Measurements from ENCODE around the gene AIMP2. TPM values are rescaled to one million over a fixed set of nuclear protein-coding genes. Genes with fewer than 3 reads are reported as not detected.

Gene AIMP2
- total and polyA plus RNA-seq, 2 of the 4 experiments (the other 2 are of a cell fraction) = 57.5 to 58.6 TPM

DNA sequence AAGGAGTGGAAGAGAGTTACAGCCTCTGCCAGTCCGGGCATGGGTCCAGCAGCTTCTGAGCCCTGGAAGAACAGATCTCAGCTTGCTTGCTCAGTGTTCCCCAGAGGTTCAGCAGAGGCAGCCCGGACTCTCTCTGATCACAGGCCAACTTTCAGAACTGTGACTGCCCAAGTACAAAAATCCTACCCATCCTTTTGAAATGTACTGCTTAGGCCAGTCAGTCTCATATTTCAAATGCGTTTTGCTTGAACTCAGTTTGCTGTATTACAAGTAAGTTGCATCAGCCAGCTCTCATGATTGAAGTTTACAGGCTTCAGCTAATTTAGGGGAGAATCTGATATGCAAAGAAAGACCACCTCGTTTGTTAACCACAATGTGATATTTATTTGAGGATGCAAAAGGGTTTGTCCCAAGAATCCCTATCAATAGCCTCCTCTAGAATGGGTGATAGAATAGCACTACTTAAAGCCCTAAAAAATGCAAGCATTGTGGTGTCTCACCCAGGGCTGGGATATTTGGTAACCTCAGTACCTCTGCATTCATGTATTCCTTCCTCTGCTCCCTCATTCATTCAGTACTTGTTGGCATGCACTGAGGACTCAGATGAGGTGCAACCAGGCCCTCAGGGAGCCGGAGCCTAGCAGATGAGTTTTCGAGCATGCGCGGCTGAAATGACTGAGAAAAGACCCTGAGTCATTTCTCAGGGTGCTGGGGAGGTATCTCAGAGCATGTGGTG, 7.0 kb downstream of the AIMP2 start:
- intact Hi-C loops (cut with micrococcal nuclease) = loop anchor here (5.0 kb wide), 1 partner anchor 36 kb away; no protein-coding TSS in a partner anchor
- H3K18ac ChIP-seq (ENCODE audit: low read depth, low read length) = peak overlapping the region; percentile 95
- H3K9ac ChIP-seq (ENCODE audit: low read depth, low read length) = peak overlapping the region; percentile 66
- H2BK15ac ChIP-seq (ENCODE audit: low read depth, low read length) = peak overlapping the region; percentile 50; the same call in 2 of the 3 replicates
- peak overlapping the region; percentile 94 for H2BK20ac ChIP-seq (ENCODE audit: low read depth, low read length)
- no peaks in the 10 kb centered on the region for H3K27me3 ChIP-seq (ENCODE audit: control insufficient read depth, insufficient read depth, low read length)
- peak overlapping the region; percentile 27 for H3K4me2 ChIP-seq (ENCODE audit: low read depth, low read length)
- H3K9me1 ChIP-seq (ENCODE audit: insufficient read depth, low read length) = peaks cover 11% of the 10 kb centered on the region
- peak overlapping the region; percentile 82 to 99 for H4K8ac ChIP-seq (ENCODE audit: low read depth in 2 of 2, low read length in 2 of 2)
- peak overlapping the region; percentile 98 for H2BK120ac ChIP-seq (ENCODE audit: low read depth, low read length)
- peak overlapping the region; percentile 4 for H2AFZ ChIP-seq (replicated peaks; ENCODE audit: low read length, poor library complexity)
- H3K9me3 ChIP-seq (ENCODE audit: control insufficient read depth, insufficient read depth, low read length) = no peaks in the 10 kb centered on the region
- H3K27ac ChIP-seq (ENCODE audit: insufficient read depth, low read length) = peak overlapping the region; percentile 98
- 81% methylated on average over 5 of the region's 8 CpGs; no CpG with 5 or more reads in 1 of the 2 experiments for WGBS, 2 experiments (ENCODE audit: extremely low coverage in 2 of 2, insufficient read length in 1 of 2)
- peak overlapping the region; percentile 93 for H3K14ac ChIP-seq (replicated peaks; ENCODE audit: low read depth, low read length)
- peak overlapping the region; percentile 97 for H3K4ac ChIP-seq (ENCODE audit: low read depth, low read length)
- dilution Hi-C loops (cut with HindIII; ENCODE audit: low sequenced_read_pairs, unreplicated experiment) = no loop called here
- no peak overlapping the region for H3K4me3 ChIP-seq (ENCODE audit: insufficient read depth, low read depth, low read length)
- peak overlapping the region; percentile 89 for H2AK5ac ChIP-seq (ENCODE audit: low read depth, low read length)
- H2AK9ac ChIP-seq (replicated peaks; ENCODE audit: low read depth, low read length, poor library complexity) = peak overlapping the region; percentile 86
- ChIA-PET POLR2A (ENCODE audit: unreplicated experiment) (no interaction called here), CTCF (interaction anchor here (0.8 kb wide), 1 partner anchor 23 kb away, joined by 3 read pairs; no protein-coding TSS in a partner anchor)
- H3K4me1 ChIP-seq (ENCODE audit: control insufficient read depth, insufficient read depth, low read length) = peaks cover 11% of the 10 kb centered on the region
- ATAC-seq (ENCODE audit: low read depth) (peak; percentile 89), DNase-seq (peak; percentile 95)
- H3K23ac ChIP-seq (ENCODE audit: low read depth, low read length) = peak overlapping the region; percentile 94
- peak overlapping the region; percentile 80 for H2BK5ac ChIP-seq (ENCODE audit: low read depth, low read length, poor library complexity, severe bottlenecking)
- H4K5ac ChIP-seq (ENCODE audit: low read depth, low read length) = peak overlapping the region; percentile 90
- BruUV-seq (replicated peaks) = no TSS peak
- in situ Hi-C loops (cut with MboI; ENCODE audit: low sequenced_read_pairs) = no loop called here
- peaks cover 9 to 52% of the 10 kb centered on the region in 2 experiments for H3K79me1 ChIP-seq (ENCODE audit: low read depth in 1 of 2, low read length in 2 of 2)
- no peaks in the 10 kb centered on the region for H4K20me1 ChIP-seq (ENCODE audit: insufficient read depth, low read length)
- peak overlapping the region; percentile 100 for H4K91ac ChIP-seq (ENCODE audit: insufficient read depth, low read depth, low read length)
- TF ChIP-seq, protein P1, sequence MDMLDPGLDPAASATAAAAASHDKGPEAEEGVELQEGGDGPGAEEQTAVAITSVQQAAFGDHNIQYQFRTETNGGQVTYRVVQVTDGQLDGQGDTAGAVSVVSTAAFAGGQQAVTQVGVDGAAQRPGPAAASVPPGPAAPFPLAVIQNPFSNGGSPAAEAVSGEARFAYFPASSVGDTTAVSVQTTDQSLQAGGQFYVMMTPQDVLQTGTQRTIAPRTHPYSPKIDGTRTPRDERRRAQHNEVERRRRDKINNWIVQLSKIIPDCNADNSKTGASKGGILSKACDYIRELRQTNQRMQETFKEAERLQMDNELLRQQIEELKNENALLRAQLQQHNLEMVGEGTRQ (IDR thresholded peaks at IDR 0.05; ENCODE audit: low read depth, low read length) = no peak
- TF ChIP-seq MAFK (IDR thresholded peaks at IDR 0.05; ENCODE audit: low read depth, low read length) (no peak), BHLHE40 (IDR thresholded peaks at IDR 0.05; ENCODE audit: low read depth, low read length) (peak; percentile 78), FOS (IDR thresholded peaks at IDR 0.05; ENCODE audit: low read depth, low read length) (no peak), MXI1 (IDR thresholded peaks at IDR 0.05; ENCODE audit: borderline replicate concordance, low read depth, low read length) (no peak), SMC3 (IDR thresholded peaks at IDR 0.05; ENCODE audit: low read depth, low read length) (0 out of 2 replicates have a peak, but pooled peaks have one; percentile 1), RFX5 (IDR thresholded peaks at IDR 0.05; ENCODE audit: low read depth, low read length) (no peak), CEBPB (IDR thresholded peaks at IDR 0.05; ENCODE audit: low read depth, low read length) (peak; percentile 93)
- TF ChIP-seq, protein P2, sequence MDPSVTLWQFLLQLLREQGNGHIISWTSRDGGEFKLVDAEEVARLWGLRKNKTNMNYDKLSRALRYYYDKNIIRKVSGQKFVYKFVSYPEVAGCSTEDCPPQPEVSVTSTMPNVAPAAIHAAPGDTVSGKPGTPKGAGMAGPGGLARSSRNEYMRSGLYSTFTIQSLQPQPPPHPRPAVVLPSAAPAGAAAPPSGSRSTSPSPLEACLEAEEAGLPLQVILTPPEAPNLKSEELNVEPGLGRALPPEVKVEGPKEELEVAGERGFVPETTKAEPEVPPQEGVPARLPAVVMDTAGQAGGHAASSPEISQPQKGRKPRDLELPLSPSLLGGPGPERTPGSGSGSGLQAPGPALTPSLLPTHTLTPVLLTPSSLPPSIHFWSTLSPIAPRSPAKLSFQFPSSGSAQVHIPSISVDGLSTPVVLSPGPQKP (IDR thresholded peaks at IDR 0.05; ENCODE audit: borderline replicate concordance, low read depth, low read length) = no peak
- peaks cover 37% of the 10 kb centered on the region for H3K36me3 ChIP-seq (ENCODE audit: control insufficient read depth, insufficient read depth, low read length)
- H3K56ac ChIP-seq (ENCODE audit: extremely low read depth, insufficient read depth, low read length) = peak overlapping the region; percentile 86; the same call in 1 of the 2 replicates
